K562 (cell line): ENCODE measurements around the gene ADCYAP1R1. TPM values are rescaled to one million over a fixed set of nuclear protein-coding genes. Genes with fewer than 3 reads are reported as not detected.

ENCODE experiments used
- ATAC-seq: fragments of 200-7000 bp; cut with Tn5 transposase; 3 replicates; pipeline ENCODE4 v1.9.1; 2020; ENCODE audit warnings: moderate library complexity
- BruUV-seq: library from RNA; stranded (reverse); fragments of 400-500 nt; replicated peaks from 2 replicates; lab custom pipeline; 2021; lab: Mats Ljungman, UMichigan
- CTCF ChIA-PET: fragments of 300-600 bp; formaldehyde crosslinking; extraction: SDS; loops from one replicate; lab custom pipeline; 2021; ENCODE audit warnings: low intra/inter-chr PET ratio; lab: Yijun Ruan, JAX
- POLR2A ChIA-PET: fragments of 300-600, 350-650 bp; sonication (Branson Sonifier 250); formaldehyde crosslinking; extraction: SDS; loops from one replicate; lab custom pipeline; 2021; ENCODE audit warnings: antibody characterized with exemption, inconsistent platforms; lab: Yijun Ruan, JAX
- DNase-seq, 4 experiments: peaks; one replicate each; pipeline versions ENCODE4 v3.0.0 to v3.0.0-alpha.2; 2011 to 2018; ENCODE audit warnings: low spot score in 3 of 4, mixed read lengths in 3 of 4; ENCODE audit errors: extremely low read depth in 1 of 4
- FAIRE-seq: peaks from 2 replicates; lab custom pipeline; 2011; peaks lifted over from hg19 to GRCh38; lab: Jason Lieb, UNC
- H2AFZ ChIP-seq: 2 replicates; pipeline ENCODE4 v1.6.0; 2011; ENCODE audit warnings: low read depth, low read length, control low read depth, inconsistent platforms
- H3K27ac ChIP-seq: fragments of 200-600 bp; 3 replicates; pipeline ENCODE4 v1.8.0; 2011; ENCODE audit warnings: low read depth, mild to moderate bottlenecking, control low read depth, inconsistent platforms, low read length, moderate library complexity, mixed read lengths; ENCODE audit errors: extremely low read depth
- H3K27me3 ChIP-seq, 2 experiments: fragments of 300-600 bp in 1 of 2; 2 replicates in 1 of 2; 3 replicates in 1 of 2; pipeline versions ENCODE4 v1.6.0 to v1.8.0; 2011; ENCODE audit warnings: inconsistent platforms in 2 of 2, low read length in 2 of 2, mild to moderate bottlenecking in 1 of 2, mixed read lengths in 1 of 2, moderate library complexity in 1 of 2; ENCODE audit not compliant: control insufficient read depth in 2 of 2, insufficient read depth in 2 of 2
- H3K36me3 ChIP-seq: fragments of 300-600 bp; 3 replicates; pipeline ENCODE4 v1.8.0; 2011; ENCODE audit warnings: mild to moderate bottlenecking, low read length, inconsistent platforms; ENCODE audit not compliant: control insufficient read depth, insufficient read depth
- H3K4me1 ChIP-seq, 2 experiments: fragments of 200-600 bp in 1 of 2; replicated peaks in 1 of 2; 2 replicates in 1 of 2; 3 replicates in 1 of 2; pipeline versions ENCODE4 v1.5.1 to v1.8.0; 2011; ENCODE audit warnings: inconsistent platforms in 2 of 2, low read length in 2 of 2, mild to moderate bottlenecking in 1 of 2, mixed read lengths in 1 of 2, moderate library complexity in 1 of 2; ENCODE audit not compliant: control insufficient read depth in 2 of 2, insufficient read depth in 2 of 2
- H3K4me2 ChIP-seq: 2 replicates; pipeline ENCODE4 v1.6.1; 2011; ENCODE audit warnings: low read length, control low read depth, inconsistent platforms, mixed read lengths; ENCODE audit not compliant: insufficient read depth
- H3K4me3 ChIP-seq: fragments of 200-600 bp; sonication (generic), shearing (Covaris generic); 2 replicates; pipeline ENCODE4 v1.5.1; 2016; ENCODE audit warnings: control low read depth, inconsistent platforms
- H3K79me2 ChIP-seq: fragments of 200-600 bp; 3 replicates; pipeline ENCODE4 v1.8.0; 2011; ENCODE audit warnings: low read length, inconsistent platforms; ENCODE audit not compliant: control insufficient read depth, insufficient read depth
- H3K9ac ChIP-seq, 2 experiments: 2 replicates each; pipeline versions ENCODE4 v1.6.0 to v1.6.1; 2011; ENCODE audit warnings: low read depth in 2 of 2, low read length in 2 of 2, control low read depth in 1 of 2, inconsistent platforms in 1 of 2, mild to moderate bottlenecking in 1 of 2, mixed read lengths in 1 of 2; ENCODE audit not compliant: insufficient read depth in 1 of 2
- H3K9me1 ChIP-seq: one replicate; pipeline ENCODE4 v1.6.0; 2011; ENCODE audit warnings: inconsistent platforms, mild to moderate bottlenecking, low read length, moderate library complexity; ENCODE audit not compliant: control insufficient read depth, insufficient read depth
- H3K9me3 ChIP-seq: replicated peaks from 2 replicates; pipeline ENCODE4 v1.5.1; 2011; ENCODE audit warnings: low read depth, low read length, inconsistent platforms; ENCODE audit not compliant: control insufficient read depth, insufficient read depth
- H4K20me1 ChIP-seq: replicated peaks from 2 replicates; pipeline ENCODE4 v1.6.1; 2011; ENCODE audit warnings: low read length, inconsistent platforms, mixed read lengths; ENCODE audit not compliant: control insufficient read depth, insufficient read depth
- C11orf30 ChIP-seq: fragments of 450-650 bp; IDR thresholded peaks from 2 replicates; pipeline ENCODE4 v1.6.1; 2016; ENCODE audit warnings: low read depth, mild to moderate bottlenecking
- CBX1 ChIP-seq: sonication (generic); IDR thresholded peaks from 2 replicates; pipeline ENCODE4 v1.6.1; 2016; ENCODE audit warnings: antibody characterized with exemption, low read depth, mild to moderate bottlenecking
- CREBBP ChIP-seq: IDR thresholded peaks from one replicate; pipeline ENCODE4 v1.6.1; 2012; ENCODE audit warnings: low read depth, mild to moderate bottlenecking, control low read depth, inconsistent platforms, low read length
- PCBP1 ChIP-seq: fragments of 200-400 bp; formaldehyde crosslinking; IDR thresholded peaks from 2 replicates; pipeline ENCODE4 v1.6.1; 2018; ENCODE audit warnings: mild to moderate bottlenecking, low read depth, low read length; ENCODE audit not compliant: poor library complexity, severe bottlenecking
- POLR2AphosphoS2 ChIP-seq: IDR thresholded peaks from 2 replicates; pipeline ENCODE4 v1.6.1; 2012; ENCODE audit warnings: low read length, improper control_type of control experiment
- SMAD4 ChIP-seq: fragments of 250-450 bp; sonication (Bioruptor Pico); conservative IDR thresholded peaks from 2 replicates; pipeline ENCODE4 v1.8.0; 2021; ENCODE audit warnings: inconsistent platforms, mild to moderate bottlenecking, moderate library complexity
- SRSF1 ChIP-seq: fragments of 200-400 bp; formaldehyde crosslinking; IDR thresholded peaks from 2 replicates; pipeline ENCODE4 v1.6.1; 2017; ENCODE audit warnings: mild to moderate bottlenecking, low read depth, low read length, moderate library complexity
- STAT5A ChIP-seq: IDR thresholded peaks from 2 replicates; pipeline ENCODE4 v1.6.1; 2012; ENCODE audit warnings: low read length, inconsistent platforms, borderline replicate concordance
- U2AF2 ChIP-seq: fragments of 200-400 bp; formaldehyde crosslinking; optimal IDR thresholded peaks from 2 replicates; pipeline ENCODE3; 2017; ENCODE audit warnings: low read depth, mild to moderate bottlenecking, low read length
- ZNF133 ChIP-seq: fragments of 250-450 bp; sonication (Bioruptor Pico); IDR thresholded peaks from 2 replicates; pipeline ENCODE4 v1.4.0; 2020; ENCODE audit warnings: mild to moderate bottlenecking
- ZNF407 ChIP-seq: fragments of 450-650 bp; IDR thresholded peaks from 2 replicates; pipeline ENCODE4 v1.6.1; 2016; ENCODE audit warnings: low read depth
- whole genome bisulfite sequencing: fragments of 100-300 bp; shearing (Covaris generic); methylation state at CpG from one replicate; pipeline ENCODE4 v1.1.6; 2016; ENCODE audit warnings: low coverage, mixed read lengths; ENCODE audit not compliant: insufficient coverage; ENCODE audit errors: missing lambda C conversion rate; 5-methylcytosine and 5-hydroxymethylcytosine counted together
- in situ Hi-C: fragments of 300-500 bp; cut with MboI; formaldehyde crosslinking; loops from 4 replicates; pipeline ENCODE4 v1.15.0; 2018; ENCODE audit warnings: inconsistent platforms, mixed read lengths
- intact Hi-C: fragments of 100-400 bp; cut with micrococcal nuclease; formaldehyde crosslinking; loops from 2 replicates; pipeline ENCODE4 v1.14.2; 2022
- polyA plus RNA-seq, 8 experiments: library from polyadenylated mRNA; depleted of rRNA in 4 of 8; stranded (reverse) in 5 of 8; unstranded in 3 of 8; fragments of >200 nt; fragmentation: Nextera tagmentation in 2 of 8; fragmentation: Illumina TruSeq in 1 of 8; extraction: Ambion mirVana in 2 of 8; extraction: Trizol in 1 of 8; gene quantifications; 2 replicates each; pipeline versions ENCODE4 v1.2.1 to v1.2.3, GENCODE V29; 2011 to 2014; ENCODE audit warnings: inconsistent platforms in 1 of 8, missing spikeins in 1 of 8
- total RNA-seq, 7 experiments: library from RNA; depleted of rRNA in 6 of 7; stranded (reverse); fragments of >200 nt in 6 of 7; fragmentation: Illumina TruSeq in 2 of 7; extraction: Trizol in 2 of 7; gene quantifications; 2 replicates each; pipeline versions ENCODE4 v1.2.1 to v1.2.3, GENCODE V29; 2011 to 2021; ENCODE audit warnings: low replicate concordance in 1 of 7
- TF ChIP-seq, protein P1 (sequence below): sonication (generic); formaldehyde crosslinking; IDR thresholded peaks from 2 replicates; pipeline ENCODE4 v1.8.1; 2022; ENCODE audit warnings: missing genetic modification reagents
- TF ChIP-seq, protein P2 (sequence below): fragments of 450-650 bp; IDR thresholded peaks from 2 replicates; pipeline ENCODE4 v1.6.1; 2016; ENCODE audit warnings: low read depth, mild to moderate bottlenecking, moderate library complexity

Gene ADCYAP1R1
- total and polyA plus RNA-seq, 9 of the 15 experiments (the other 6 are each of a cell fraction or from before 2014, with no cell fraction given): 0.03 to 0.07 TPM; not detected in 7

- Histone ChIP-seq H2AFZ (no peak overlapping the region), H3K9me1 (peaks cover 2% of the 10 kb centered on the region), H3K79me2 (no peaks in the 10 kb centered on the region), H3K27ac (no peak overlapping the region), H3K36me3 (no peaks in the 10 kb centered on the region), H3K4me1 (no peaks in the 10 kb centered on the region), H3K4me3 (no peak overlapping the region), H3K27me3 (peaks cover 5 to 68% of the 10 kb centered on the region in 2 experiments; a peak in 4 of 5 replicates), H3K4me2 (no peak overlapping the region), H3K9me3 (no peaks in the 10 kb centered on the region), H3K9ac (no peak overlapping the region), H4K20me1 (0 out of 2 replicates have a peak, but pooled peaks cover 8% of the 10 kb centered on the region)
- intact Hi-C loops (no loop called here), in situ Hi-C loops (no loop called here)
- DNase-seq (no peak), ATAC-seq (no peak), FAIRE-seq (no peak)
- WGBS: 0% methylated on average over 5 of the region's 5 CpGs
- CTCF ChIA-PET: no interaction called here
- POLR2A ChIA-PET: no interaction called here
- no TSS peak for BruUV-seq
- TF ChIP-seq, protein P1, sequence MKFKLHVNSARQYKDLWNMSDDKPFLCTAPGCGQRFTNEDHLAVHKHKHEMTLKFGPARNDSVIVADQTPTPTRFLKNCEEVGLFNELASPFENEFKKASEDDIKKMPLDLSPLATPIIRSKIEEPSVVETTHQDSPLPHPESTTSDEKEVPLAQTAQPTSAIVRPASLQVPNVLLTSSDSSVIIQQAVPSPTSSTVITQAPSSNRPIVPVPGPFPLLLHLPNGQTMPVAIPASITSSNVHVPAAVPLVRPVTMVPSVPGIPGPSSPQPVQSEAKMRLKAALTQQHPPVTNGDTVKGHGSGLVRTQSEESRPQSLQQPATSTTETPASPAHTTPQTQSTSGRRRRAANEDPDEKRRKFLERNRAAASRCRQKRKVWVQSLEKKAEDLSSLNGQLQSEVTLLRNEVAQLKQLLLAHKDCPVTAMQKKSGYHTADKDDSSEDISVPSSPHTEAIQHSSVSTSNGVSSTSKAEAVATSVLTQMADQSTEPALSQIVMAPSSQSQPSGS (CRISPR knock-in tag): no peak
- TF ChIP-seq PCBP1 (no peak), C11orf30 (no peak), SRSF1 (no peak), ZNF133 (CRISPR knock-in tag) (no peak), CREBBP (no peak), ZNF407 (no peak), CBX1 (no peak), STAT5A (no peak), SMAD4 (CRISPR knock-in tag) (no peak), U2AF2 (no peak), POLR2AphosphoS2 (no peak)
- TF ChIP-seq, protein P2, sequence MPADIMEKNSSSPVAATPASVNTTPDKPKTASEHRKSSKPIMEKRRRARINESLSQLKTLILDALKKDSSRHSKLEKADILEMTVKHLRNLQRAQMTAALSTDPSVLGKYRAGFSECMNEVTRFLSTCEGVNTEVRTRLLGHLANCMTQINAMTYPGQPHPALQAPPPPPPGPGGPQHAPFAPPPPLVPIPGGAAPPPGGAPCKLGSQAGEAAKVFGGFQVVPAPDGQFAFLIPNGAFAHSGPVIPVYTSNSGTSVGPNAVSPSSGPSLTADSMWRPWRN: no peak
These were observed 22.9 kb downstream of the ADCYAP1R1 start for GRCh38 chr7:31075086-31075405.
